Mesothelial cell of epicardium (in vitro differentiated cells): ENCODE data around the gene CENPI. TPM values are rescaled to one million over a fixed set of nuclear protein-coding genes. Genes with fewer than 3 reads are reported as not detected.

Source experiments
- DNase-seq, 2 experiments: peaks; one replicate each; pipeline ENCODE4 v3.0.0; 2021; ENCODE audit warnings: low spot score in 2 of 2; ENCODE audit not compliant: unreplicated experiment in 2 of 2
- H3K27ac Mint-ChIP-seq: 2 replicates; pipeline ENCODE4 v1.8.0; 2021; ENCODE audit warnings: mixed read lengths
- H3K27me3 Mint-ChIP-seq: 2 replicates; pipeline ENCODE4 v1.8.0; 2021; ENCODE audit warnings: low read depth, mixed read lengths
- H3K36me3 Mint-ChIP-seq: 2 replicates; pipeline ENCODE4 v1.8.0; 2021; ENCODE audit warnings: mixed read lengths
- H3K4me1 Mint-ChIP-seq: 2 replicates; pipeline ENCODE4 v1.8.0; 2021; ENCODE audit warnings: mixed read lengths
- H3K4me3 Mint-ChIP-seq: 2 replicates; pipeline ENCODE4 v1.8.0; 2021; ENCODE audit warnings: mild to moderate bottlenecking, moderate library complexity, mixed read lengths
- H3K9me3 Mint-ChIP-seq: 2 replicates; pipeline ENCODE4 v1.8.0; 2021; ENCODE audit warnings: mixed read lengths
- total RNA-seq: library from RNA; stranded (reverse); gene quantifications from 3 replicates; pipeline ENCODE4 v1.2.1, GENCODE V29; 2021
- TF ChIP-seq, protein P1 (sequence below): fragments of 200-600 bp; sonication (generic); IDR thresholded peaks from one replicate; pipeline ENCODE4 v1.5.0; 2021; ENCODE audit warnings: antibody characterized with exemption; ENCODE audit not compliant: unreplicated experiment

CENPI gene
- total RNA-seq, 1 donor from 2014 or later: 9.6 TPM

DNA sequence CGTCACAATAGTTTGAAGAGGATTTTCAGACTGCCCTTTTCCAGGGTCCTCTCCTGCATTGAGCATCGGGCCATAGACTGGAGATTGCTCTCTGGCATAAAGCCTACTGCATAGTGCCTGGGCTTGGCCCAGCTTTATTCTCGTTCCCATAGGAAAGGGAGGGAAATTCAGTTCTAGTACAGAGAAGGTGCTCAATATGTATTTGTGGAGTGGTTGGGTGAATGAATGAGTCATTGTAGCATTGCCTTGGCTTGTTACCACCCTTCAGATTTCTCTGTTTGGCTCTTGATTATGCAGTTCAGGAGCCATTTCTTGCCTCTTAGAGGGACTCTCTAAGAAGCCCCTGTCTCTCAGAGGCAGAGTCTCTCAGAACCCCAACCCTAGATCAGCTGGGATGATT, 16.8 kb upstream of the CENPI start:
- TF ChIP-seq, protein P1, sequence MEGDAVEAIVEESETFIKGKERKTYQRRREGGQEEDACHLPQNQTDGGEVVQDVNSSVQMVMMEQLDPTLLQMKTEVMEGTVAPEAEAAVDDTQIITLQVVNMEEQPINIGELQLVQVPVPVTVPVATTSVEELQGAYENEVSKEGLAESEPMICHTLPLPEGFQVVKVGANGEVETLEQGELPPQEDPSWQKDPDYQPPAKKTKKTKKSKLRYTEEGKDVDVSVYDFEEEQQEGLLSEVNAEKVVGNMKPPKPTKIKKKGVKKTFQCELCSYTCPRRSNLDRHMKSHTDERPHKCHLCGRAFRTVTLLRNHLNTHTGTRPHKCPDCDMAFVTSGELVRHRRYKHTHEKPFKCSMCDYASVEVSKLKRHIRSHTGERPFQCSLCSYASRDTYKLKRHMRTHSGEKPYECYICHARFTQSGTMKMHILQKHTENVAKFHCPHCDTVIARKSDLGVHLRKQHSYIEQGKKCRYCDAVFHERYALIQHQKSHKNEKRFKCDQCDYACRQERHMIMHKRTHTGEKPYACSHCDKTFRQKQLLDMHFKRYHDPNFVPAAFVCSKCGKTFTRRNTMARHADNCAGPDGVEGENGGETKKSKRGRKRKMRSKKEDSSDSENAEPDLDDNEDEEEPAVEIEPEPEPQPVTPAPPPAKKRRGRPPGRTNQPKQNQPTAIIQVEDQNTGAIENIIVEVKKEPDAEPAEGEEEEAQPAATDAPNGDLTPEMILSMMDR: no peak
- peaks cover 12% of the 10 kb centered on the region for H3K4me1 Mint-ChIP-seq
- no peaks in the 10 kb centered on the region for H3K27me3 Mint-ChIP-seq

DNA sequence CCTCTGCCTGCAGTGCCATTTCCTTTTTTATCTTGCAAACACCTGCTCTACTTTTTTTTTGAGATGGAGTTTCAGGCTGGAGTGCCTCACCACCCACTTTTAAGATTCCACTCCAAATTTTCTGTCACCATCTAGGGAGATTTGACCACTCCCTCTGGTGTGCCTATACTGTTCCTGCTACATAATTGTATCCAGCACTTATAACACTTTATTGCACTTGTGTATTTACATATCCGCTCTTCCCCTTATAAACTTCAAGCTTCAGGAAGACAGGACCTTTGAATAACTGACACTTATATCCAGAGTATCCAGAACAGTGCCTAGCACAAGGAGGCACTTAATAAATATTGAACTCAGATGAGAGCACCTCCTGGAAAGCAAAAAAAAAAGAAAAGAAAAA, 6.2 kb upstream of the CENPI start:
- DNase-seq: no peak
- Mint-ChIP-seq H3K9me3 (peaks cover 13% of the 10 kb centered on the region), H3K4me1 (no peaks in the 10 kb centered on the region), H3K27ac (no peak overlapping the region), H3K4me3 (no peak overlapping the region), H3K36me3 (peaks cover 2% of the 10 kb centered on the region), H3K27me3 (no peaks in the 10 kb centered on the region)
- TF ChIP-seq, protein P1: no peak

More for the DNA sequence above, 16.8 kb upstream of the CENPI start:
- Mint-ChIP-seq H3K27ac (no peak overlapping the region), H3K36me3 (no peaks in the 10 kb centered on the region), H3K4me3 (no peak overlapping the region), H3K9me3 (peaks cover 10% of the 10 kb centered on the region)
- DNase-seq: no peak

DNA sequence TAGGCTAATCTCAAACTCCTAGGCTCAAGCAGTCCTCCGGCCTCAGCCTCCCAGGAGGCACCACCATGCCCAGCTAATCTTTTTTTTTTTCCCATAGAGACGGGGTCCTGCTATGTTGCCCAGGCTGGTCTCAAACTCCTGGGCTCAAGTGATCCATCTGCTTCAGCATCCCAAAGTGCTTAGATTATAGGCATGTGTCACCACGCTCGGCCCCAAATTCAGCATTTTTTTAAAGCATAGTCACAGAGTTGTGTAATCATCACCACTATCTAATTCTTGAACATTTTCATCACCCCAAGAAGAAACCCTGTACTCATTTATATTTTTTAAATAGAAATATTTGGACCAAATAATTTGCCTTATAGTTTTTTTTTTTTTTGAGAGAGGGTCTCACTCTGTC, 10.3 kb downstream of the CENPI start:
- no peak for DNase-seq
- no peak overlapping the region for H3K4me3 Mint-ChIP-seq
- no peak overlapping the region for H3K27ac Mint-ChIP-seq
- peaks cover 13% of the 10 kb centered on the region for H3K9me3 Mint-ChIP-seq
- peaks cover 9% of the 10 kb centered on the region for H3K36me3 Mint-ChIP-seq
- no peaks in the 10 kb centered on the region for H3K4me1 Mint-ChIP-seq
- TF ChIP-seq, protein P1: no peak
- no peaks in the 10 kb centered on the region for H3K27me3 Mint-ChIP-seq

DNA sequence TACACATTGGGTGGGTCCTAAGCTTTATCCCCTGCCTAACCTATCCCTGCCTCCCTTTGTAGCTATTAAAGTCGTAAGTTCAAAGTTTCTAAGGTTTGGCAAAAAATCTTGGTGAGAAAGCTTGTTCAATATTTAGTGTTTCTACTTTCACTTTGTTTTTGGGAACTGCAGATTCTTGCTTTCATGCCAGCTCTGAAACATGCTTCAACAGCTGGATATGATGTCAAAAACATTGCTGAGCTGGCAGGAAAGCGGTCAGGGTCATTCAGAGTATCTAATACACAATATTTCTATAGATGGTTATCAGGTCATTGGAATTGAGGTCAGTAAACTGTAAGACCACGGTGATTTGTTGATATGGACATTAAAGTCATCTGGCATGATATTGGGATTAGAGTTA, 19.7 kb downstream of the CENPI start:
- no peak overlapping the region for H3K27ac Mint-ChIP-seq
- peaks cover 18% of the 10 kb centered on the region for H3K9me3 Mint-ChIP-seq
- TF ChIP-seq, protein P1: no peak
- H3K4me1 Mint-ChIP-seq: no peaks in the 10 kb centered on the region
- DNase-seq: no peak
- peaks cover 12% of the 10 kb centered on the region for H3K36me3 Mint-ChIP-seq
- H3K4me3 Mint-ChIP-seq: no peak overlapping the region
- no peaks in the 10 kb centered on the region for H3K27me3 Mint-ChIP-seq

DNA sequence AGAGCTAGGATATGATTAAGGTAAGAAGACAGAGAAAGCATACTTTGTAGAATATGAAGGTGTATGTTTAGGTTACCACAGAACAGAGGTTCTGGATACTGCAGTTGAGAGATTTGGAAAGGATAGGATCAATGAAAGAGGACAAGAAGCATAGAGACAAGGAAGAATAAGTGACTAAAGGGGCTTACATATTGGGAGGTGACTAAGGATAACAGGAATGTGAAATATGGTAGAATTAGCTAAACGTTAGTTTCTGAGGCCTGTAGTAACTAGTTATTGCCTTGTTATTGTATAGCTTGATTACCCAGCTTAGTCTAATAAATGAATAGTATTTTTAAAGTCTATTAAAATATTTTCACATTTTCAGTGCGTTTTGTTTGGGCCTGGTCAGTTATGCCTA, 38.2 kb downstream of the CENPI start:
- Mint-ChIP-seq H3K36me3 (peaks cover 26% of the 10 kb centered on the region), H3K27ac (no peak overlapping the region), H3K4me3 (no peak overlapping the region), H3K4me1 (no peaks in the 10 kb centered on the region), H3K27me3 (no peaks in the 10 kb centered on the region), H3K9me3 (peaks cover 39% of the 10 kb centered on the region)
- no peak for DNase-seq
- TF ChIP-seq, protein P1: no peak

Other genes starting within 250 kb of the CENPI start
- gene NOX1, start 223.8 kb upstream of the CENPI start, total RNA-seq: not detected in 3 replicates
- 0.90 to 1.0 TPM (median 0.96 TPM) in 3 replicates for gene XKRX, start 169.3 kb upstream of the CENPI start, total RNA-seq
- gene ARL13A, start 128.5 kb upstream of the CENPI start, total RNA-seq: not detected in 3 replicates
- 18.1 to 20.7 TPM (median 18.2 TPM) in 3 replicates for gene TRMT2B, start 46.1 kb upstream of the CENPI start, total RNA-seq
- gene TMEM35A, start 19.3 kb upstream of the CENPI start, total RNA-seq: 6.2 to 6.8 TPM (median 6.7 TPM) in 3 replicates
- gene DRP2, start 121.6 kb downstream of the CENPI start, total RNA-seq: 3.9 to 4.4 TPM (median 4.2 TPM) in 3 replicates
- 0.36 to 0.53 TPM (median 0.45 TPM) in 3 replicates for gene TAF7L, start 193.1 kb downstream of the CENPI start, total RNA-seq